ENCODE data around the gene MBNL1.

GRCh38 chr3:152434142-152434541, 165.4 kb downstream of the MBNL1 start:
- TF ChIP-seq POLR2A (IDR thresholded peaks at IDR 0.05): no peak
- TF ChIP-seq CTCF (IDR thresholded peaks at IDR 0.05): no peak
- TF ChIP-seq EP300 (IDR thresholded peaks at IDR 0.05): no peak
- no peak for TF ChIP-seq POLR2AphosphoS5 (IDR thresholded peaks at IDR 0.05)
